H9 (cell line): ENCODE results near the gene FBLN7. TPM values are rescaled to one million over a fixed set of nuclear protein-coding genes. Genes with fewer than 3 reads are reported as not detected.

Experiments
- DNase-seq: peaks from one replicate; pipeline ENCODE4 v3.0.0-alpha.2; 2017
- H2AFZ ChIP-seq: one replicate; pipeline ENCODE4 v1.6.1; 2013; ENCODE audit warnings: mild to moderate bottlenecking, low read length, control low read depth, moderate library complexity
- H2AK5ac ChIP-seq: 2 replicates; pipeline ENCODE4 v1.6.1; 2013; ENCODE audit warnings: low read length, control low read depth, mixed read lengths; ENCODE audit not compliant: insufficient read length
- H2BK120ac ChIP-seq: one replicate; pipeline ENCODE4 v1.6.1; 2013; ENCODE audit warnings: low read depth, mild to moderate bottlenecking, low read length, control low read depth, inconsistent platforms; ENCODE audit not compliant: poor library complexity, severe bottlenecking
- H2BK12ac ChIP-seq: 2 replicates; pipeline ENCODE4 v1.6.1; 2013; ENCODE audit warnings: low read length, control low read depth, mixed read lengths, low read depth; ENCODE audit not compliant: insufficient read length
- H2BK15ac ChIP-seq: 2 replicates; pipeline ENCODE4 v1.6.1; 2013; ENCODE audit warnings: low read depth, low read length, control low read depth
- H2BK20ac ChIP-seq: one replicate; pipeline ENCODE4 v1.6.1; 2013; ENCODE audit warnings: low read depth, mild to moderate bottlenecking, low read length, control low read depth, inconsistent platforms; ENCODE audit not compliant: poor library complexity, severe bottlenecking
- H2BK5ac ChIP-seq: 2 replicates; pipeline ENCODE4 v1.6.1; 2013; ENCODE audit warnings: low read length, control low read depth, mixed read lengths; ENCODE audit not compliant: insufficient read length
- H3K14ac ChIP-seq: 2 replicates; pipeline ENCODE4 v1.6.1; 2013; ENCODE audit warnings: low read length, control low read depth; ENCODE audit not compliant: insufficient read depth
- H3K18ac ChIP-seq: 2 replicates; pipeline ENCODE4 v1.6.1; 2013; ENCODE audit warnings: low read depth, mild to moderate bottlenecking, mixed read lengths, low read length, control low read depth; ENCODE audit not compliant: insufficient read length
- H3K23ac ChIP-seq: 2 replicates; pipeline ENCODE4 v1.6.1; 2013; ENCODE audit warnings: low read length, control low read depth, mixed read lengths, low read depth; ENCODE audit not compliant: insufficient read length
- H3K23me2 ChIP-seq: 2 replicates; pipeline ENCODE4 v1.6.1; 2013; ENCODE audit warnings: low read depth, mild to moderate bottlenecking, mixed read lengths, low read length, control low read depth; ENCODE audit not compliant: insufficient read length, poor library complexity, severe bottlenecking
- H3K27ac ChIP-seq: 2 replicates; pipeline ENCODE4 v1.5.1; 2013; ENCODE audit warnings: low read length, control low read depth, mixed read lengths, low read depth; ENCODE audit not compliant: insufficient read length
- H3K27me3 ChIP-seq: 2 replicates; pipeline ENCODE4 v1.6.1; 2013; ENCODE audit warnings: low read length, control low read depth, inconsistent platforms; ENCODE audit not compliant: insufficient read depth
- H3K4ac ChIP-seq: 2 replicates; pipeline ENCODE4 v1.6.1; 2013; ENCODE audit warnings: low read depth, mild to moderate bottlenecking, control low read depth, inconsistent platforms, low read length, moderate library complexity
- H3K4me1 ChIP-seq: 2 replicates; pipeline ENCODE4 v1.6.1; 2013; ENCODE audit warnings: low read length, control low read depth, inconsistent platforms; ENCODE audit not compliant: insufficient read depth
- H3K4me2 ChIP-seq: 2 replicates; pipeline ENCODE4 v1.6.1; 2013; ENCODE audit warnings: low read length, control low read depth, mixed read lengths; ENCODE audit not compliant: insufficient read length, insufficient read depth
- H3K56ac ChIP-seq: 2 replicates; pipeline ENCODE4 v1.6.1; 2013; ENCODE audit warnings: low read depth, mild to moderate bottlenecking, mixed read lengths, low read length, control low read depth; ENCODE audit not compliant: insufficient read length
- H3K79me1 ChIP-seq: 2 replicates; pipeline ENCODE4 v1.6.1; 2013; ENCODE audit warnings: low read depth, mild to moderate bottlenecking, moderate library complexity, low read length, control low read depth, inconsistent platforms; ENCODE audit not compliant: insufficient read depth, poor library complexity, severe bottlenecking
- H3K79me2 ChIP-seq: 2 replicates; pipeline ENCODE4 v1.6.1; 2013; ENCODE audit warnings: low read length, control low read depth, inconsistent platforms; ENCODE audit not compliant: insufficient read depth
- H3K9ac ChIP-seq: 2 replicates; pipeline ENCODE4 v1.6.1; 2013; ENCODE audit warnings: low read length, control low read depth, mixed read lengths; ENCODE audit not compliant: insufficient read length; ENCODE audit errors: extremely low read depth
- H3K9me3 ChIP-seq: one replicate; pipeline ENCODE4 v1.6.1; 2013; ENCODE audit warnings: low read depth, low read length, inconsistent platforms; ENCODE audit not compliant: control insufficient read depth
- H3T11ph ChIP-seq: one replicate; pipeline ENCODE4 v1.6.1; 2013; ENCODE audit warnings: mild to moderate bottlenecking, low read length, control low read depth, inconsistent platforms
- H4K20me1 ChIP-seq: one replicate; pipeline ENCODE4 v1.6.1; 2013; ENCODE audit not compliant: control insufficient read depth, insufficient read length, insufficient read depth
- H4K5ac ChIP-seq: 2 replicates; pipeline ENCODE4 v1.6.1; 2013; ENCODE audit warnings: low read depth, mild to moderate bottlenecking, mixed read lengths, low read length, control low read depth; ENCODE audit not compliant: insufficient read length
- H4K8ac ChIP-seq: replicated peaks from 2 replicates; pipeline ENCODE4 v1.6.1; 2013; ENCODE audit warnings: low read length, control low read depth, mixed read lengths, low read depth; ENCODE audit not compliant: insufficient read length
- H4K91ac ChIP-seq: 2 replicates; pipeline ENCODE4 v1.6.1; 2013; ENCODE audit warnings: low read depth, mild to moderate bottlenecking, moderate library complexity, mixed read lengths, low read length, control low read depth; ENCODE audit not compliant: insufficient read length
- H3K27ac Mint-ChIP-seq, 3 experiments: 2 replicates in 2 of 3; 3 replicates in 1 of 3; pipeline ENCODE4 v1.8.0; 2020 to 2021; ENCODE audit warnings: mixed read lengths in 3 of 3, mild to moderate bottlenecking in 1 of 3, moderate library complexity in 1 of 3
- H3K27me3 Mint-ChIP-seq: 2 replicates; pipeline ENCODE4 v1.8.0; 2021; ENCODE audit warnings: low read depth, mild to moderate bottlenecking, moderate library complexity, mixed read lengths
- H3K36me3 Mint-ChIP-seq, 3 experiments: 2 replicates in 2 of 3; 3 replicates in 1 of 3; pipeline ENCODE4 v1.8.0; 2020 to 2021; ENCODE audit warnings: low read depth in 3 of 3, mixed read lengths in 3 of 3; ENCODE audit not compliant: insufficient read depth in 1 of 3
- H3K4me1 Mint-ChIP-seq, 2 experiments: 2 replicates each; pipeline ENCODE4 v1.8.0; 2020; ENCODE audit warnings: mixed read lengths in 2 of 2
- H3K4me3 Mint-ChIP-seq, 2 experiments: 2 replicates in 1 of 2; 3 replicates in 1 of 2; pipeline ENCODE4 v1.8.0; 2020 to 2021; ENCODE audit warnings: mild to moderate bottlenecking in 2 of 2, mixed read lengths in 2 of 2, moderate library complexity in 1 of 2
- H3K9me3 Mint-ChIP-seq, 2 experiments: 2 replicates in 1 of 2; 3 replicates in 1 of 2; pipeline ENCODE4 v1.8.0; 2020; ENCODE audit warnings: mild to moderate bottlenecking in 2 of 2, mixed read lengths in 2 of 2, moderate library complexity in 1 of 2
- CTCF ChIP-seq: fragments of 200-600 bp; sonication (generic); conservative IDR thresholded peaks from 3 replicates; pipeline ENCODE4 v1.8.0; 2021; ENCODE audit warnings: antibody characterized with exemption, mild to moderate bottlenecking
- total RNA-seq: library from RNA; stranded (reverse); gene quantifications from 2 replicates; pipeline ENCODE4 v1.2.1, GENCODE V29; 2021

FBLN7 gene
- total RNA-seq, 1 experiment from 2014 or later = 1.3 TPM

- no peak overlapping the region for H4K8ac ChIP-seq
- no peak overlapping the region for H3T11ph ChIP-seq
- peaks cover 0 to 9% (median 4%) of the 10 kb centered on the region in 3 experiments; a peak in 3 of 7 replicates for H3K36me3 Mint-ChIP-seq
- no peaks in the 10 kb centered on the region for H3K79me1 ChIP-seq
- peaks cover 2% of the 10 kb centered on the region; the same call in 1 of the 2 replicates for H3K27me3 Mint-ChIP-seq
- no peaks in the 10 kb centered on the region for H4K20me1 ChIP-seq
- no peaks in the 10 kb centered on the region for H3K23me2 ChIP-seq
- peaks cover 5 to 12% of the 10 kb centered on the region in 2 experiments; a peak in 3 of 5 replicates for H3K9me3 Mint-ChIP-seq
- no peak overlapping the region for H2BK15ac ChIP-seq
- no peak overlapping the region for H4K91ac ChIP-seq
- no peak overlapping the region for H4K5ac ChIP-seq
- H2BK20ac ChIP-seq = no peak overlapping the region
- H3K4me2 ChIP-seq = no peak overlapping the region
- H2AK5ac ChIP-seq = no peak overlapping the region
- no peak overlapping the region for H2BK120ac ChIP-seq
- no peaks in the 10 kb centered on the region for H3K4me1 Mint-ChIP-seq
- TF ChIP-seq CTCF = peak; percentile 82
- no peak overlapping the region for H3K23ac ChIP-seq
- no peak overlapping the region for H2AFZ ChIP-seq
- H3K18ac ChIP-seq = no peak overlapping the region
- no peak overlapping the region for H2BK12ac ChIP-seq
- H3K4me1 ChIP-seq = no peaks in the 10 kb centered on the region
- no peak overlapping the region for H3K9ac ChIP-seq
- no peak overlapping the region for H3K56ac ChIP-seq
- H3K79me2 ChIP-seq = no peaks in the 10 kb centered on the region
- no peak for DNase-seq
- no peaks in the 10 kb centered on the region for H3K9me3 ChIP-seq
- H2BK5ac ChIP-seq = no peak overlapping the region
- no peak overlapping the region for H3K27ac Mint-ChIP-seq
- H3K14ac ChIP-seq = no peak overlapping the region
- no peak overlapping the region for H3K27ac ChIP-seq
- no peak overlapping the region for H3K4ac ChIP-seq
- no peaks in the 10 kb centered on the region for H3K27me3 ChIP-seq
- no peak overlapping the region for H3K4me3 Mint-ChIP-seq
Measured at GRCh38 chr2:112121682-112122254, 16.4 kb upstream of the FBLN7 start.
